Endothelial cell of umbilical vein (primary cell): Measurements from ENCODE around the gene CACNA1C.

Experiments
- CTCF ChIP-seq, 2 donors: IDR thresholded peaks; 1 replicate in 1 of 2; 2 replicates in 1 of 2; pipeline ENCODE4 v1.5.1; 2011; ENCODE audit warnings: low read length in 2 of 2, mild to moderate bottlenecking in 2 of 2, moderate library complexity in 2 of 2, control low read depth in 1 of 2, inconsistent platforms in 1 of 2, low read depth in 1 of 2; ENCODE audit not compliant: insufficient read depth in 1 of 2; ENCODE audit errors: extremely low read depth in 1 of 2
- EZH2 ChIP-seq: IDR thresholded peaks from 2 replicates; pipeline ENCODE4 v1.6.1; 2012; ENCODE audit warnings: borderline replicate concordance, low read depth, mild to moderate bottlenecking, moderate library complexity, low read length, inconsistent platforms; ENCODE audit not compliant: severe bottlenecking
- FOS ChIP-seq: IDR thresholded peaks from 2 replicates; pipeline ENCODE4 v1.6.1; 2011; ENCODE audit warnings: mild to moderate bottlenecking, low read length, moderate library complexity, borderline replicate concordance; ENCODE audit not compliant: insufficient read depth
- MAX ChIP-seq: IDR thresholded peaks from 2 replicates; pipeline ENCODE4 v1.6.1; 2011; ENCODE audit not compliant: insufficient read depth, insufficient read length
- MYC ChIP-seq: IDR thresholded peaks from one replicate; pipeline ENCODE4 v1.6.1; 2011; ENCODE audit warnings: mild to moderate bottlenecking, low read depth, low read length
- POLR2A ChIP-seq: IDR thresholded peaks from 2 replicates; pipeline ENCODE4 v1.6.1; 2012; ENCODE audit warnings: low read depth, mild to moderate bottlenecking, control low read depth, low read length
- POLR2AphosphoS5 ChIP-seq: IDR thresholded peaks from 2 replicates; pipeline ENCODE4 v1.6.1; 2012; ENCODE audit warnings: low read depth, mild to moderate bottlenecking, control low read depth, low read length, moderate library complexity; ENCODE audit not compliant: insufficient read depth

- TF ChIP-seq CTCF (IDR thresholded peaks at IDR 0.05; ENCODE audit: extremely low read depth in 1 of 2, insufficient read depth in 1 of 2, low read depth in 1 of 2, low read length in 2 of 2) = no peak
- TF ChIP-seq POLR2A = no peak
- no peak for TF ChIP-seq EZH2
- TF ChIP-seq POLR2AphosphoS5 = no peak
- no peak for TF ChIP-seq MYC
- TF ChIP-seq MAX = no peak
- TF ChIP-seq FOS = no peak
Observed at GRCh38 chr12:2129076-2129475, 76.3 kb downstream of the CACNA1C start.
